HEK293T (cell line): ENCODE data around the gene NRL.

Source experiments
- CTCF ChIA-PET: fragments of 350-600 bp; formaldehyde crosslinking; extraction: SDS; loops from one replicate; lab custom pipeline; 2021; ENCODE audit warnings: antibody characterized with exemption, inconsistent platforms; lab: Yijun Ruan, JAX
- POLR2A ChIA-PET: fragments of 350-600 bp; formaldehyde crosslinking; extraction: SDS; loops from one replicate; lab custom pipeline; 2020; ENCODE audit warnings: antibody characterized with exemption, inconsistent platforms; lab: Yijun Ruan, JAX
- DNase-seq: peaks from one replicate; pipeline ENCODE4 v3.0.0; 2012; ENCODE audit warnings: mixed read lengths; ENCODE audit errors: extremely low spot score
- ARNT ChIP-seq: fragments of 450-650 bp; IDR thresholded peaks from 2 replicates; pipeline ENCODE4 v1.6.1; 2017; ENCODE audit warnings: mild to moderate bottlenecking
- BHLHE40 ChIP-seq: fragments of 450-650 bp; IDR thresholded peaks from 2 replicates; pipeline ENCODE4 v1.6.1; 2016; ENCODE audit warnings: mild to moderate bottlenecking, moderate library complexity, borderline replicate concordance
- CTBP1 ChIP-seq: fragments of 450-650 bp; IDR thresholded peaks from 2 replicates; pipeline ENCODE4 v1.6.1; 2016; ENCODE audit warnings: borderline replicate concordance
- ELF4 ChIP-seq: fragments of 450-650 bp; IDR thresholded peaks from 2 replicates; pipeline ENCODE4 v1.6.1; 2017; ENCODE audit warnings: antibody characterized with exemption
- FOXA1 ChIP-seq: fragments of 450-650 bp; IDR thresholded peaks from 2 replicates; pipeline ENCODE4 v1.6.1; 2016; ENCODE audit warnings: mild to moderate bottlenecking
- FOXM1 ChIP-seq: fragments of 450-650 bp; IDR thresholded peaks from 2 replicates; pipeline ENCODE4 v1.6.1; 2017; ENCODE audit warnings: mild to moderate bottlenecking, borderline replicate concordance
- HDGF ChIP-seq: fragments of 450-650 bp; IDR thresholded peaks from 2 replicates; pipeline ENCODE4 v1.6.1; 2017; ENCODE audit warnings: antibody characterized with exemption, borderline replicate concordance
- L3MBTL2 ChIP-seq: fragments of 450-650 bp; conservative IDR thresholded peaks from 2 replicates; pipeline ENCODE4 v1.6.1; 2016; ENCODE audit warnings: mild to moderate bottlenecking
- LEF1 ChIP-seq: fragments of 450-650 bp; IDR thresholded peaks from 2 replicates; pipeline ENCODE4 v1.6.1; 2017; ENCODE audit warnings: mild to moderate bottlenecking, borderline replicate concordance
- NFRKB ChIP-seq: fragments of 450-650 bp; IDR thresholded peaks from 2 replicates; pipeline ENCODE4 v1.6.1; 2016; ENCODE audit warnings: mild to moderate bottlenecking, moderate library complexity
- SP1 ChIP-seq: fragments of 450-650 bp; IDR thresholded peaks from 2 replicates; pipeline ENCODE4 v1.6.1; 2017
- SUZ12 ChIP-seq: fragments of 450-650 bp; IDR thresholded peaks from 2 replicates; pipeline ENCODE4 v1.6.1; 2016; ENCODE audit warnings: mild to moderate bottlenecking
- TARDBP ChIP-seq: fragments of 450-650 bp; IDR thresholded peaks from 2 replicates; pipeline ENCODE4 v1.6.1; 2016
- ZNF384 ChIP-seq: fragments of 450-650 bp; IDR thresholded peaks from 2 replicates; pipeline ENCODE4 v1.6.1; 2016
- TF ChIP-seq, protein P1 (sequence below): fragments of 450-650 bp; IDR thresholded peaks from 2 replicates; pipeline ENCODE4 v1.6.1; 2016

Gene NRL

GRCh38 chr14:24159777-24160498 is 45.2 kb upstream of the NRL start:
- ChIA-PET POLR2A (interaction anchor here (0.5 to 2.9 kb wide), 12 partner anchors 9 to 853 kb away, joined by 3 to 26 read pairs (median 7); partner anchors contain the start of genes BCL2L2, CHMP4A, EMC9 and IPO4), CTCF (interaction anchor here (0.9 to 2.3 kb wide), 10 partner anchors 10 to 147 kb away, joined by 3 to 24 read pairs (median 6); partner anchors contain the start of genes PSME1, PSME2, RNF31 and TM9SF1)
- DNase-seq: no peak
- TF ChIP-seq LEF1 (no peak), TARDBP (no peak), ELF4 (no peak), HDGF (no peak), SP1 (no peak), SUZ12 (no peak), NFRKB (no peak), L3MBTL2 (no peak), FOXA1 (no peak)
- TF ChIP-seq, protein P1, sequence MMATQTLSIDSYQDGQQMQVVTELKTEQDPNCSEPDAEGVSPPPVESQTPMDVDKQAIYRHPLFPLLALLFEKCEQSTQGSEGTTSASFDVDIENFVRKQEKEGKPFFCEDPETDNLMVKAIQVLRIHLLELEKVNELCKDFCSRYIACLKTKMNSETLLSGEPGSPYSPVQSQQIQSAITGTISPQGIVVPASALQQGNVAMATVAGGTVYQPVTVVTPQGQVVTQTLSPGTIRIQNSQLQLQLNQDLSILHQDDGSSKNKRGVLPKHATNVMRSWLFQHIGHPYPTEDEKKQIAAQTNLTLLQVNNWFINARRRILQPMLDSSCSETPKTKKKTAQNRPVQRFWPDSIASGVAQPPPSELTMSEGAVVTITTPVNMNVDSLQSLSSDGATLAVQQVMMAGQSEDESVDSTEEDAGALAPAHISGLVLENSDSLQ: no peak

DNA sequence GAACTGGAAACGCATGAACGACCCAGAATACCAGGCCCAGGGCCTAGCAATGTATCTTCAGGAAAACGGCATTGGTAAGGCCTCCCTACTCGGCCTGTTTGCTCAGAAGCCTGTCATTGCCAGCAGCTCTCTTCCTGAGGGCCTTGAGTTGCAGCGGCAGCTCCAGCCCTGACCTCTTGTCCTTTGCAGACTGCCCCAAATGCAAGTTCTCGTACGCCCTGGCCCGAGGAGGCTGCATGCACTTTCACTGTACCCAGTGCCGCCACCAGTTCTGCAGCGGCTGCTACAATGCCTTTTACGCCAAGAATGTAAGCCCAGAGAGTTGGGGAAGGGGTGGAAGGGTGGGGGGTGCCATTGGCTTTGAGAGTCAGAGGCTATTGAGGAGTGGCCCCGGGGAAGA is 42.6 kb upstream of the NRL start:
- DNase-seq: no peak
- CTCF ChIA-PET: no interaction called here
- POLR2A ChIA-PET: interaction anchor here (0.8 to 1.7 kb wide), 2 partner anchors 11 to 16 kb away, joined by 3 to 7 read pairs; partner anchors contain the start of genes EMC9 and PSME2
- TF ChIP-seq ARNT (no peak), ELF4 (no peak), FOXA1 (no peak), CTBP1 (no peak), NFRKB (no peak), SUZ12 (no peak)
- TF ChIP-seq, protein P1: no peak

- no peak for TF ChIP-seq HDGF
- TF ChIP-seq, protein P1: no peak
- TF ChIP-seq CTBP1: no peak
- TF ChIP-seq SP1: no peak
- TF ChIP-seq LEF1: no peak
- TF ChIP-seq FOXM1: no peak
- TF ChIP-seq TARDBP: no peak
- TF ChIP-seq BHLHE40: no peak
- ChIA-PET POLR2A (interaction anchor here (0.8 to 1.7 kb wide), 2 partner anchors 10 to 15 kb away, joined by 3 to 7 read pairs; partner anchors contain the start of genes EMC9 and PSME2), CTCF (no interaction called here)
- no peak for DNase-seq
Measured at GRCh38 chr14:24156840-24157239, 42.1 kb upstream of the NRL start.

DNA sequence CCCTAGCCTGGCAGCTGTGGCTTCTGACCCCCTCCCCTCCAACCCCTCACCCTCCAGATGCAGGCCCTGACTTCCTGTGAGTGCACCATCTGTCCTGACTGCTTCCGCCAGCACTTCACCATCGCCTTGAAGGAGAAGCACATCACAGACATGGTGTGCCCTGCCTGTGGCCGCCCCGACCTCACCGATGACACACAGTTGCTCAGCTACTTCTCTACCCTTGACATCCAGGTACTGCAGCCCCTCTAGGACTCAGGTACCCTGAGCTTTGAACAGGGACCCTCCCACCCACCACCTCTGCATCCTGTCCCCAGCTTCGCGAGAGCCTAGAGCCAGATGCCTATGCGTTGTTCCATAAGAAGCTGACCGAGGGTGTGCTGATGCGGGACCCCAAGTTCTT is 40.4 kb upstream of the NRL start:
- POLR2A ChIA-PET: interaction anchor here (0.8 to 2.0 kb wide), 4 partner anchors 8 to 40 kb away, joined by 4 to 9 read pairs (median 6); partner anchors contain the start of genes DCAF11, EMC9, NRL and PSME2
- DNase-seq: no peak
- CTCF ChIA-PET: interaction anchor here (1.0 kb wide), 1 partner anchor 97 kb away, joined by 3 read pairs; no protein-coding TSS in a partner anchor
- TF ChIP-seq NFRKB (no peak), ZNF384 (no peak), CTBP1 (no peak), SP1 (no peak), HDGF (no peak), LEF1 (no peak), L3MBTL2 (no peak), FOXM1 (no peak), SUZ12 (no peak), ELF4 (no peak), FOXA1 (no peak)

GRCh38 chr14:24151404-24152080 is 36.8 kb upstream of the NRL start:
- TF ChIP-seq FOXA1 (no peak), ARNT (no peak), HDGF (no peak), BHLHE40 (no peak), CTBP1 (no peak), SP1 (no peak), NFRKB (no peak), L3MBTL2 (no peak), ELF4 (no peak), LEF1 (no peak)
- ChIA-PET CTCF (interaction anchor here (3.9 kb wide), 1 partner anchor 9 kb away, joined by 24 read pairs; the partner anchor contains the start of gene IRF9), POLR2A (interaction anchor here (1.3 to 2.9 kb wide), 3 partner anchors 9 to 16 kb away, joined by 6 to 13 read pairs (median 8); partner anchors contain the start of genes EMC9, IRF9 and PSME1)
- no peak for DNase-seq
